Astrocyte (in vitro differentiated cells and primary cell): ENCODE results near the gene ENSA.

Source experiments
- EZH2 ChIP-seq: IDR thresholded peaks from 2 replicates; pipeline ENCODE4 v1.6.1; 2012; ENCODE audit warnings: mild to moderate bottlenecking, low read length, inconsistent platforms; ENCODE audit not compliant: insufficient read depth
- TF ChIP-seq, protein P1 (sequence below): IDR thresholded peaks from 2 replicates; pipeline ENCODE4 v1.5.1; 2011; ENCODE audit warnings: low read depth, mild to moderate bottlenecking, inconsistent platforms, low read length, moderate library complexity; ENCODE audit not compliant: insufficient read depth

DNA sequence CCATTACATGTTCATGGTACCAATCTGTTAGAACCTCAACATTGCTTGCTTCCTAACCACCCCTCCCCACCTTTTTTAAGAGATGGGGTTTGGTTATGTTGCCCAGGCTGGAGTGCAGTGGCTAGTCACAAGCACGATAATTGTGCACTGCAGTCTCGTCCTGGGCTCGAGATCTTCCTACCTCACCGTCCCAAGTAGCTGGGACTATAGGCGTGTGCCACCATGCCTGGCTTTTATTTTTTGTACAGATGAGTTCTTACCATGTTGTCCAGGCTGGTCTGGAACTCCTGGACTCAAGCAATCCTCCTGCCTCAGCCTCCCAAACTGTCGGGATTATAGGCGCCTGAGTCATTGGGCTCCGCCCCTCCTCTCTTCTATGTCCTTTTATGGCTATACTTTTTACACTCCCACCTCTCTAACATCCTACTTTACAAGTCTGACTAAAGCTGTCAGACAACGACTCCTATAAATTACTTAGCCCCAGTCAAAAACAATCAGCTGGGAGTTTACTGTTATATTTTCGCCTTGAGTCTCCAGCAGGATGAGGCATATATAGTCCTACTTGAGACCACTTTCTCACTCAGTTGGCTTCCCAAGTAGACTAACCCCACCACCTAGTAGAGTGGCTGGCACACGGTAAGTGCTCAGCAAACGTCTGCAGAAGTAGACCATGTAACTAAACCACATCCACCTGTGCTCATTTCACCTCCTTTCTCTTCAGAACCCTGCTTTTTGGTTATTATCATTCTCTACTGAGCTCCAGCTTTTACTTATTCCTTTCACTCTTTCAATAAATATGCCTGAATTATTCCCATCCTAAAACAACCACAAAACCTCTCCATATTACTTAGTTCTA, 13.8 kb downstream of the ENSA start:
- TF ChIP-seq, protein P1, sequence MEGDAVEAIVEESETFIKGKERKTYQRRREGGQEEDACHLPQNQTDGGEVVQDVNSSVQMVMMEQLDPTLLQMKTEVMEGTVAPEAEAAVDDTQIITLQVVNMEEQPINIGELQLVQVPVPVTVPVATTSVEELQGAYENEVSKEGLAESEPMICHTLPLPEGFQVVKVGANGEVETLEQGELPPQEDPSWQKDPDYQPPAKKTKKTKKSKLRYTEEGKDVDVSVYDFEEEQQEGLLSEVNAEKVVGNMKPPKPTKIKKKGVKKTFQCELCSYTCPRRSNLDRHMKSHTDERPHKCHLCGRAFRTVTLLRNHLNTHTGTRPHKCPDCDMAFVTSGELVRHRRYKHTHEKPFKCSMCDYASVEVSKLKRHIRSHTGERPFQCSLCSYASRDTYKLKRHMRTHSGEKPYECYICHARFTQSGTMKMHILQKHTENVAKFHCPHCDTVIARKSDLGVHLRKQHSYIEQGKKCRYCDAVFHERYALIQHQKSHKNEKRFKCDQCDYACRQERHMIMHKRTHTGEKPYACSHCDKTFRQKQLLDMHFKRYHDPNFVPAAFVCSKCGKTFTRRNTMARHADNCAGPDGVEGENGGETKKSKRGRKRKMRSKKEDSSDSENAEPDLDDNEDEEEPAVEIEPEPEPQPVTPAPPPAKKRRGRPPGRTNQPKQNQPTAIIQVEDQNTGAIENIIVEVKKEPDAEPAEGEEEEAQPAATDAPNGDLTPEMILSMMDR = no peak
- TF ChIP-seq EZH2 = no peak
